T-helper 2 cell (primary cell): ENCODE measurements around the gene KCTD20.
"Not testable (repeated sequence)": the region's sequence is repeated elsewhere in the genome, so short reads cannot be mapped to it uniquely, and the experiment has no call there.

Experiments used
- DNase-seq, 5 experiments: peaks; one replicate each; pipeline versions ENCODE4 v3.0.0 to v3.0.0-alpha.2; 2012 to 2022

The KCTD20 gene

DNA sequence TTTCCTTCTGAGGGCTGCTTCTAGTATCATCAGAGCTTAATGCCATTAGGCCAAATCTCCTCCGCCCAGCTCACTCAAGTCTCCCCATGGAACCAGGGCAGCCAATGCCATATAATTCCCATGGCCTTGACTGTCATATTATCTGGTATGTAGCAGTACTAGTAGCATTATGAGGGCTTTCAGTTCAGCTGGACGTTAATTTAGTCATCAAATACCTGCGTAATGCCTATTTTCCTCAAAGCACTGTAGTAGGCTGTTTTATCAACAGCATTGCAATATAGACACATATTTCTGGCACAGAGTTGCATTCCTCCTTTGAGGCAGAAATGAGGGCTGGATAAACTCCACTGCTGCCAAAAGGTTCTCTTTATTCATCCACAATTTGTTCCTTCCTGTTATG is 1.7 kb downstream of the KCTD20 start:
- no peak for DNase-seq

DNA sequence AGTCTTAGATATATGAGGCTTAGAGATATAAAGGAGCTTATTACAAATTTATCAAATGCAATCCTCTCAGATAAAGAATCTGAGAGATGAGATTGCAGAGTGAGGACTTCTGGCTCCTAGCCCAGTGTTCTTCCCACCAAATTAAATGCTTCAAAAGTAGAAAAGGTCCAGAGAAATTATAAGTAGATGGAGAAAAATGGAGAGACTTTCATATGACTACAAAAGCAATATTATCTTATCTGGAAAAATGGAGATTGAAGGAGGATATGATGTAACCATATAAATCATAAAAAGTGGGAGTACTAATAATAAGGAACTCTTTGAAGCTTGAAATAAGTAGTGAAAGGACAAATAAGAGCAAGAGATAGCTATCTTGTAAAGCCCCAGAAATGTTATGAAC is 2.8 kb downstream of the KCTD20 start:
- no peak for DNase-seq

DNA sequence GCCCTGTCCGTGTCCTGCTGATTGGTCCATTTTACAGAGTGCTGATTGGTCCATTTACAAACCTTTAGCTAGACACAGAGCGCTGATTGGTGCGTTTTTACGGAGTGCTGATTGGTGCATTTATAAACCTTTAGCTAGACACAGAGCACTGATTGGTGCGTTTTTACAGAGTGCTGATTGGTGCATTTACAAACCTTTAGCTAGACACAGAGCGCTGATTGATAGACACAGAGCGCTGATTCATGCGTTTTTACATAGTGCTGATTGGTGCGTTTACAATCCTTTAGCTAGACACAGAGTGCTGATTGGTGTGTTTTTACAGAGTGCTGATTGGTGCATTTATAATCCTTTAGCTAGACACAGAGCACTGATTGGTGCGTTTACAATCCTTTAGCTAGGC is 6.4 kb downstream of the KCTD20 start:
- not testable (repeated sequence) for DNase-seq

DNA sequence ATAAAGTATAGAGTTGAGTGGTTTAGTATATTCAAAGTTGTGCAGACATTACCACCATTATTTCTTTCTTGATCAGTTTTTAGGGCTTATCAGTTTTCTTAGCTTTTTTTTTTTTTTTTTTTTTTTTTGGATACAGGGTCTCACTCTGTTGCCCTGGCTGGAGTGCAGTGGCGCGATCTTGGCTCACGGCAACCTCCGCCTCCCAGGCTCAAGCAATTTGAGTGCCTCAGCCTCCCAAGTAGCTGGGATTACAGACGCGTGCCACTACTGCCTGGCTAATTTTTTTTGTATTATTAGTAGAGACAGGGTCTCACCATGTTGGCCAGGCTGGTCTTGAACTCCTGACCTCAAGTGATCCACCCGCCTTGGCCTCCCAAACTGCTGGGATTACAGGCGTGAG is 10.1 kb downstream of the KCTD20 start:
- not testable (repeated sequence) for DNase-seq

DNA sequence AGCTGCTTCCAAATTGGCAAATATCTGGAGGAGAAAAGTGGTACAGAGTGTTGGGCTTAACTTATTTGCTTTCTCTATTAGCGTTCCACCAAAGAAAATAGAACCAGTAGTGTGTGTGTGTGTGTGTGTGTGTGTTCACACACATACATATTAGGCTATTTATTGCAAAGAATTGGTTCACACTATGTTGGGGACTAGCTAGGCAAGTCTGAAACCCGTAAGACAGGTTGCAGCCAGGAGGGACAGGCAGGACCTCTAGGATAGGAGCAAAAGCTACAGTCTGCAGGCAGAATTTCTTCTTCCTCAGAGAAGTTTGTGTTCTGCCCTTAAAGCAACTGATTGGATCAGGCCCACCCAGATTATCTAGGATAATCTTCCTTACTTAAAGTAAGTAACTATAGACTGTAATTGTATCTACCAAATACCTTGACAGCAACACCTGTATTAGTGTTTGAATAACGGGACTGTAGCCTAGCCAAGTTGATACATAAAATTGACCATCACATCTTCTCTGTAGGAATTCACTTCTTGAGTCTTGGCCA is 12.8 kb downstream of the KCTD20 start:
- DNase-seq: no peak

DNA sequence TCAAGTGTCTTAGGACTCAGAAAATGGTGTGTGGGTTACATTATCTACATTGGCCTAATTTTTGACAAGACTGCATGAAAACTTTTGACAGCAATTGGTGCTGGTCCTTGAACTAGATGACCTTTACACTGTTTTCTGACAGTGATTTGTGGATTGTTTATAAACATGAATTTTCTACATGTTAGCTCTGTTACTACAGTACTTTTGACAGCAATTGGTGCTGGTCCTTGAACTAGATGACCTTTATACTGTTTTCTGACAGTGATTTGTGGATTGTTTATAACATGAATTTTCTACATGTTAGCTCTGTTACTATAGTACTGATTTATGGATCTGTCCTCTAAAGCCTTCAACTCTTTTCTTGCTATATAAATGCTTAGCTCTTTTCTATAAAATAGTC is 16.7 kb downstream of the KCTD20 start:
- DNase-seq: no peak

DNA sequence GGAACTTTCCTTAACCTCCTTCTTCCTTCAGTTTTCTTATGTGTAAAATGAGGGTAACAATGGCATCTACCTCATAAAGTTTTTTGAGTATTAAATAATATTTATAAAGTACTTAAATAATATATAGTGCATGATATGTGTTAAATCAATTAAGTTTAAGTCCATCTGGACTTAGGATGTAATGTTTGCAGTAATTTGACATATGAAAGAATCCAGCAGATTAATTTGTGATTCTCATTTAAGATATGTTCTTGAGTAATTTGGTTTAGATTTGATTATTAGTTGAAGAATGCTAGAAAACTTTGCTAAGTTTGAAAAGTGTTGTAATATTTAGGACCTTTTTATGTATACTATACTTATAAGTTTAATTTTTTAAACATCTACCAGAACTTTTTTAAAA is 18.1 kb downstream of the KCTD20 start:
- DNase-seq: no peak

DNA sequence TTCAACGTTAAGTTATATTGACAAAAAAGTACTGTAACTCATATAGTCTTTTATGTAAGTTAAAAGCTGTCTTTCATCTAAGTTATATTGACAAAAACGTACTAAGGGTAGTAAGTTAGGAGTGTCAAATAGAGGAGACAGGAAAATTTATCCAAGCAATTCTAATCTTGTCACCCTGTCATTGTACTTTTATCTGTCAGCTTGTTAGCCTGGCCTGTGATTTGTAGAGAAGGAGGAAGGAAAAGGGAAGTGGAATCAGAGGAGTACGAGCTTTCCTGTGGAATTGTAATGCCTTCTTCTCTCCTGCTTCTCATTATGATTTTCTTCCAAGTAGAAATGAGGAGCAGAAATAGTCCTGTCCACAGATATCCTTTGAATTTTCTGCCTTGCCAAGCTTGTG is 18.8 kb downstream of the KCTD20 start:
- DNase-seq: no peak

DNA sequence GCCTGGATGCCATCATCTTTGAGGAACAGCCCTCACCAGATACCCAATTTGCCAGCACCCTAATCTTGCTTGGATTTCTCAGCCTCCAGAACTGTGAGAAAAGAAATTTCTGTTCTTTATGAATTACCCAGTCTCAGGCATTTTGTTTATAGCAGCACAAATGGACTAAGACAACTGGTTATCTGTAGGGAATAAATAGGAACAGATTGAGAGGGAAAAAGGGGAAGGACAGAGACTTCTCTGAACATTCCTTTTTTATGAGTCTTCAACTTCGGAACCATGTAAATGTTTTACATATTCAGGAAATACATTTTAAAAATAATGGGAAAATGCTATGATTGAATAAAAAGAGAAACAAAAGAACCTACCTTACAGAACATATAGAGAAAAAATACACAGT is 20.9 kb downstream of the KCTD20 start:
- DNase-seq: no peak

DNA sequence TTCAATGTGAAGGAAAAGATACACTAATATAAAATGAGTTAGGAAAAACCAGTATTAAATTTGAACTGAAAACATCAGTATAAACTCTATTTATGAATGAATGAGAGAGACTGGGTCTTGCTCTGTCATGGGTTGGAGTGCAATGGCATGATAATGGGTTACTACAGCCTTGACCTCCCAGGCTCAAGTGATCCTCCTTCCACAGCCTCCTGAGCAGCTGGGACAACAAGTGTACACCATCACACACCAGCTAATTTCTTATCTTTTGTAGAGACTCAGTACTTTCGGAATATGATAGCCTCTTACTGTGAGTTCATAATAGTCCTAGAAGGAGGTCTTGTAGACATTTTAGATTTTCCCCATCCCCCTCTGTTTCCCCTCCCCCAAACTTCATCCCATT is 21.4 kb downstream of the KCTD20 start:
- DNase-seq: no peak

DNA sequence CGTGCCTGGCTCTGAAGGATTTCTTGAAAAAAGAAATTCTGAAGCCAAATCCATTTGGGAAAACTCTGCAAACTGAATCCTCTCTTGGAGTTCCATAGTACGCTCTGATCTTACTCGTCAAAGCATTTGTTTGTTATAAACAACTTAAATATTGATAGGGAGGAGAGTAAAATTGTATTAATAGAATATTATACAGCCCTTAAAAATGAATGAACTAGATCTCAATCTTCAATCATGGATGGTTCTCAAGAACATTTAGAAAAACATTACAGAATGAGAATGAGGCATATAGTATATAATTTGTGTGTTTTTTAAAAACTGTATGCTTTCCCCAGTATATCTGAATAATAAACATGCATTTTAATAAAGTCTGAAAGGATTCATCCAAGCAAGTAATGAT is 24.8 kb downstream of the KCTD20 start:
- DNase-seq: no peak

DNA sequence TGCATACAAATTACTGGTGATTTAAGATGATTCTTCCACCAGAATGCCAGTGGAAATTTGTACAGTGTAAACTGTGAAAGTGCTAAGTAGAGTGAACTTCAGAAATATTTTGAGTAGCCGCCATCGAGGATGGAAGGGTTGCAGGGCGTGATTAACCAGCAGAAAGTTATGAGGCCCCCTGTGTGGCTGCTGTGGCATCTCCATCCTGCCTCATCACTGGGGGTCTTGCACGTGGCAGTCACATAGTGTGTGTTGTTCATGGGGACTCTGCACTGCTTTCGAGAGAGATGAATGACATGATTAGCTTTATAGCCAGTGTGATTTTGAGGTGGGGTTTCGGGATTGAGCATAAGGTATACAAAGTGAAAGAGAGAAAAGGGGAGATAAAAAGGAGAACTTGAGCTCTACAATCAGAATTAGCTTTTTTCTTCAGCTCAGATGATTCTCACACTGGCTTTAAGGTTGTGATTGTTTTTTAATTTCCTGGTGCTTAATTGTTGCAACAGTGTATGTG is 26.4 kb downstream of the KCTD20 start:
- no peak for DNase-seq

DNA sequence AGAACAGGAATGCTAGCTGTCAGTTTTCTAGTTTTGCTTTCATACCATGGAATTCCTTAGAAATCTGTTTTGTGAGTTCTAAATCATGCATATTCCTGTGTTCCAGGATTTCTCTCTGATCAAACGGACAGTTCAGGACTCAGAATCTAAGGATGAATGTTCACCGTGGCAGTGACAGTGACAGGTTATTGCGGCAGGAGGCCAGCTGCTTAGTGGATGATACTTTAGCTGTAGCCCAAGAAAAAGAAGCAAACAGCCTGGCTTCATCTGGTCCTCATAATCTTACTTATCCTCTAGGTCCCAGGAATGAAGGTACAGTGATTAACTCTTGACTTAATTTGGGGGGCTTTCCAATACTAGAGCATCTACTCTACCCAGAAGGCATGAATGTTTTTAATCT is 27.1 kb downstream of the KCTD20 start:
- DNase-seq: no peak

DNA sequence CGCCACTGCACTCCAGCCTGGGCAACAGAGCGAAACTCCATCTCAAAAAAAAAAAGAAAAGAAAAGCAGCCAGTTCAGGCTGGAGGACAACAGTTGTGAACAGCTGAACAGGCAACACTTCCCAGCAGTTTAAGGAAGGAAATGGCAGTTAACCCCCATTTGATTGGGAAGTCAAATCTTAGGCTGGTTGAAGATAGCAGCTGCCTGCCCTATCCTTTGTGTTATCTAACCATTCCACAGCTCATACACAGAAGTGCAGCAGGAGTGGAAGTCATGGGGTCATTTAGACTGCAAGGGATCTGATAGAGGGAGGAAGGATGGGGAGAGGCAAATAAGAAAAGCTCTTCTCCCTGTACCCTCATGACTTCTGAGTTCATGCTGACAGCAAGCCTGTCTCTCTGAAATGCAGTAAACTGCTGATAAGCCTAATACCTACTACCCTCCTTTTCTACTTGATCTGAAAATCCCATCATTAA is 35.3 kb downstream of the KCTD20 start:
- no peak for DNase-seq

DNA sequence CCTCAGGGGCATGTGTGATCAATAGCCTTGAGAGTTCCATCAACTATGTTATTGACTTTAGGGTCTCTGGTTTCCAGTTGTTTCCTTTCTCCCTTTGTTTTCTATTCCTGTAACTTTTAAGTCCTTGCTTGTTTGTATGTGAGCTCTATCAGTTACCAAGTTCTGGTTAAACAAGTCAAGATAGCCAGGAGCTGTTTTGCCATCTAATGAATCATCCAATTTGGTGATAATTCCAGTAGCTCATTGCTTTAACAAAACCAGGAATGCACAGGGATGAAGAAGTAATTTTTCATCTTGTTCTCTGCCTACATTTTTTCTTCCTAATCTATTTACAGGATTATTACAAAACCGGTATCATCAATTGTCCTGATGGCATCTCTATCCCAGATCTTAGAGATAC is 36.5 kb downstream of the KCTD20 start:
- no peak for DNase-seq

DNA sequence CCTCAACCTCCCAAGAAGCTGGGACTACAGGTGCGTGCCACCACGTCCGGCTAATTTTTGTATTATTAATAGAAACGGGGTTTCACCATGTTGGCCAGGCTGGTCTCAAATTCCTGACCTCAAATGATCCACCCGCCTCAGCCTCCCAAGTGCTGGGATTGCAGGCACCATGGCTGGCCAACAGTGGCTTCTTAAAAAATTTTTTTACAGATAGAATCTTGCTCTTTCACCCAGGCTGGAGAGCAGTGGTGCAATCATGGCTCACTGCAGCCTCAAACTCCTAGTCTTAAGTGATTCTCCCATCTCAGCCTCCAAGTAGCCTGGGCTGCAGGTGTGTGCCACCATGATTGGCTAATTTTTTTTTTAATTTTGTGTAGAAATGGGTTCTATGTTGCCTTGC is 40.5 kb downstream of the KCTD20 start:
- not testable (repeated sequence) for DNase-seq

DNA sequence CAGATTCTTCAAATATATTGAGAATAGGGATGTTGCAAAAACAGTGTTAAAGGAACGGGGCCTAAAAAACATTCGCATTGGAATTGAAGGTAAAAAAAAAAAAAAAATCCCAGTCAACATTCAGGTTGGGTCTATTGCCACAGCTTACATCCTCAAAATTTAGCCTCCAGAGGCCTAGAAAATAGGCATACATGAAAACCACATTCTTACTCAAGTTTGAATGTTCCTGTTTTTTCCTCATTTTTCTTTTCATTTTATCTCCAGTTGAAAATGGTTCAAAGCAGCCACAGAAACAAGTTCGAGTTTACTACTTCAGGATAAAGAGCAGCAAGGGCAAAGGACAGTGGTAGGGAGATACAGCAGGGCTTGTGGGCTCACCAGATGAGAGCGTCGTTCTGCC is 41.9 kb downstream of the KCTD20 start:
- DNase-seq: no peak

DNA sequence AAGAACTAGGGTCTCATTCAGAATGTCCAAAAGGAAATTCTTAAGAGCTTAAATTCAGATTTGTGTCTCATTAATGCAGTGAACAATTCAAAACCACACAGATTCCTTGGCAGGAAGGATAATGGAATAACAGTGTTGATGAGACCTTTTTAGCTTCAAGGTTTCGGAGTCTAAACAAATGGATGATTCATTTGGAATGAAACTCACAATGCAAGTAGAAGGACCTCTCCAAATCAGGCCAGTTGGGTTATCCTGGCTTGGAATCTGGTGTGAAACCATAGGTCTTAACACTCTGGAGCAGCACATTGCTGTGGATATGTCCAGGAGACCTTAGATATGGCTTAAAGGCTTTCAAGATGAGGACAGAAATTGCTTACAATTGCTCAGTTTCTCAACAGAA is 44.9 kb downstream of the KCTD20 start:
- DNase-seq: no peak

DNA sequence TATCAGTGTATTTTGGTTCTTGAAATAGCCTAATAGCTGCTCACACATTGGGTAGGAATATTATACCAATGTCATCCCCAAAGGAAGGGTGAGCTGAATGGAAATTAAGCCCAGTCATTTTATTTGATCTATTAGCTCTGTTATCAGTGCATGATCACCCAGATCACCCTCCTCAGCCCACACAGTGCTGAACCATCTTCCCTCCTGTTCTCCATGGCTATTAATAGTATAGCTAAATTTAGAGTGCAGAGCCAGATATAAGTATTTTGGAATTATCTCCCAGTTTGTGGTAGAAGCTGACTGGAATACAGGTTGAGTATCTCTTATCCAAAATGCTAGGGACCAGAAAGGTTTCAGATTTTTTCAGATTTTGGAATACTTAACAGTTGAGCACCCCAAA is 45.4 kb downstream of the KCTD20 start:
- DNase-seq: no peak

DNA sequence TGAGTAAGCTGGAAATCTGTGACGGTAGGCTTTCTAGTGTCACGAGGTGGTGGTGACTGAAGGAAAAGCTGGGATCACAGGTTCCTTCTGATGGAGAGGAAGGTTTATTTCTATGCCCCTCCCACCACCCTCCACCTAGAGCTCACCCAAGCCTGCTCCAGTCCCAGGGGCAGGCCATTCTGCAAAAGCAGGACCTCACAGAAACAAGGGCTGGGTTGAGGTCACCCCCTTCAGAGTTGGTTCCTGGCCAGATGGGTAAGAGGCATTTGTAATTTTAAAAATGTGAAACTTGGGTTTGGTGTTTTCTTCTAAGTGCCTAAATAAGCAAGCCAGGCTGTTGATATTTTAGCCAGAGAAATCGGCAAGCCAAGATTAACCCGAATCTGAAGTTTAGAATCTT is 46.6 kb downstream of the KCTD20 start:
- DNase-seq: no peak

DNA sequence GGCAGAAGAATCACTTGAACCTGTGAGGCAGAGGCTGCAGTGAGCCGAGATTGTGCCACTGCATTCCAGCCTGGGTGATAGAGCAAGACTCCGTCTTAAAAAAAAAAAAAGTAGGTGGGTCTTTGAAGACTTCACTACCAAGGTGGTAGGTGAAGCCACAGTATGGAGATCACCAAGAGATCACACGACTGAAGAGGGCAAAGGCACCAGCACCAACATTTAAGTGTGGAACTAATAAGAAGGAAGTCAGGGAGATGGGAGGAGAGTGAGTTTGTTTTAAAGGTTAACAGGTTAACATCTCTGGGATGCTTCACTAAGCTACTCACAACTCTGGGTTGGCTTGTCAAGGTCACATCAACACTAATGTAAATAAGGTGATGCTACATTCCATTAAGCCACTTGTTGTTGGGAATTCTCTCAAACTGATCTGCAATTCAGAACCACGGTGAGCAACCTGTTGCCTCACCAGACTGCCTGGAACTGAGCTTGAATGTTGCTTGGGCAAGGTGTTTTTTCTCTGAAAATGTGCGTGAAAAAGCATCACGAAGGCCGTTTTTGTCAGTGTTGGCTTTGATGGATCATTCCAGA is 48.7 kb downstream of the KCTD20 start:
- DNase-seq: no peak

DNA sequence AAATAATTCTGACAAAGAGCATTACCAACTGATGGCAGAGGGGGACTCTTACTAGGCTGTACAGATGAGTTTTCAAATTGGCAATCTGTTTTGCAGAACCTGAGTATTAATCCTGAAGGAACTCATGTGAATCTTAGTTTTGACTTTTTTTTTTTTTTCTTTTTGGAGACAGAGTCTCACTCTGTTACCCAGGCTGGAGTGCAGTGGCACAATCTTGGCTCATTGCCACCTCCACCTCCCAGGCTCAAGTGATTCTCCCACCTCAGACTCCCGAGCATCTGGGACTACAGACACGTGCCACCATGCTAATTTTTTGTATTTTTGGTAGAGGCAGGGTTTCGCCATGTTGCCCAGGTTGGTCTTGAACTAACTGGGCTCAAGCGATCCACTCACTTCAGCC is 49.3 kb downstream of the KCTD20 start:
- no peak for DNase-seq

DNA sequence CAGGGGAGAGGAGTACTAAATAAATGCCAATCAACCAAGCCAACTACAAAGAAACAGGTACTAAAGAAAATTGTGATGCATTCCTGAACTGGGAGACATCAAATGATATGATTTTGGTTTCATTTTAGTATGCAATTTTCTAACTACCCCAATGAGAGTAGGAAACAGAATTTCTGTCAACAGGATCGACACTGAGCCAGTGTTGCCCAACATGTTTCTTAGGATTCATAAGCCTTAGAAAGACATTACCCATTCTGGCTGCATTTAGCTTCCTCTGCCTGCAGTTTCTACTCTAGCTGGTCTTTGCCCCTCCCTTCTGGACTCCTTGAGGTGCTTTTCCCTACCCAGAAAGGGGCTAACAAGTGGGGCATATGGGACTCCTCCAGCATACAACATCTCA is 49.8 kb downstream of the KCTD20 start:
- DNase-seq: no peak

DNA sequence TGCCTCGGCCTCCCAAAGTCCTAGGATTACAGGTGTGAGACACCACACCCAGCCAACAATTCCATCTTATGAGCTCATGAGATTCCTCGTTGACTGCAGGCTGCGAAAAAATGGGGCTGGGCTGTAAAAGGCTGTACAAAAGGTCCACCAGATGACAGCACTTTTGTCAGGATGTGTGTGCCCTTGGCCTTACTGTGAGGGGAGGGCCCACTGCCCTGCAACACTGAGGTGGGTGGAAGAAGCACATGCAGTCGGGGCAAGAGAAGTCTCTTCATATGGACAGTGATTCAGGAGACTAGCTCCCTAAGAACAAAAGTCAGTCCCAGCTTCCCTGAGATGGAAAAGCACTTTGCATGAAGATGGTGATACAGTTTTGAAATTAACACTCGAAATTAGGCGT is 50.5 kb downstream of the KCTD20 start:
- no peak for DNase-seq

DNA sequence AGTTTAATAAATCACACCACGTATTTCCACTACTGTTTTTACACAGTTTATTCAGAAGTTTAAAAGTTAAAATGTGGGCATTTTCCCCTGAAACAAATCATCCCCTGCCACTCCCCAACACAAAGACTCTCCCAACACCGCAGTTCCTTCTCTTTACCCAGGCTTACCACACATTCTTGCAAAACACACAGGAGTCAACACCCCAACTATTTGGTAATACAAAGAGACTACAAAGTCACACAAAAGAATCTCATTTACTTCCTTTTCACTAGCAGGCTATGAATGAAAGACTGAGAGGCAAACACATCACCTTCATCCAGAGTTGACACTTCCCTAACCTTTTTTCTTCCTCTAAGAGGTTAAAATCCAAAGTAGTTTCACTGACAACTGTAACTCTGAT is 51.1 kb downstream of the KCTD20 start:
- DNase-seq: peak in 1 of 5 experiments; percentile 77
